Loucy (cell line): ENCODE data around the gene PARP14.

Source experiments
- EZH2phosphoT487 ChIP-seq: fragments of 200-600 bp; IDR thresholded peaks from 2 replicates; pipeline ENCODE4 v1.6.1; 2018; ENCODE audit warnings: antibody characterized with exemption, mild to moderate bottlenecking, moderate library complexity, borderline replicate concordance
- TF ChIP-seq, protein P1 (sequence below): fragments of 200-600 bp; sonication (generic); conservative IDR thresholded peaks from 2 replicates; pipeline ENCODE4 v1.5.1; 2014; ENCODE audit warnings: mild to moderate bottlenecking, antibody characterized with exemption, low read length

GRCh38 chr3:122681974-122682409 lies 1.4 kb downstream of the PARP14 start:
- TF ChIP-seq, protein P1, sequence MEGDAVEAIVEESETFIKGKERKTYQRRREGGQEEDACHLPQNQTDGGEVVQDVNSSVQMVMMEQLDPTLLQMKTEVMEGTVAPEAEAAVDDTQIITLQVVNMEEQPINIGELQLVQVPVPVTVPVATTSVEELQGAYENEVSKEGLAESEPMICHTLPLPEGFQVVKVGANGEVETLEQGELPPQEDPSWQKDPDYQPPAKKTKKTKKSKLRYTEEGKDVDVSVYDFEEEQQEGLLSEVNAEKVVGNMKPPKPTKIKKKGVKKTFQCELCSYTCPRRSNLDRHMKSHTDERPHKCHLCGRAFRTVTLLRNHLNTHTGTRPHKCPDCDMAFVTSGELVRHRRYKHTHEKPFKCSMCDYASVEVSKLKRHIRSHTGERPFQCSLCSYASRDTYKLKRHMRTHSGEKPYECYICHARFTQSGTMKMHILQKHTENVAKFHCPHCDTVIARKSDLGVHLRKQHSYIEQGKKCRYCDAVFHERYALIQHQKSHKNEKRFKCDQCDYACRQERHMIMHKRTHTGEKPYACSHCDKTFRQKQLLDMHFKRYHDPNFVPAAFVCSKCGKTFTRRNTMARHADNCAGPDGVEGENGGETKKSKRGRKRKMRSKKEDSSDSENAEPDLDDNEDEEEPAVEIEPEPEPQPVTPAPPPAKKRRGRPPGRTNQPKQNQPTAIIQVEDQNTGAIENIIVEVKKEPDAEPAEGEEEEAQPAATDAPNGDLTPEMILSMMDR, result no peak
- TF ChIP-seq EZH2phosphoT487, result no peak
